GDM1 (cell line): Measurements from ENCODE around the gene GALNT18.

Experiments
- DNase-seq: peaks from one replicate; lab custom pipeline; 2025; lab: John Stamatoyannopoulos, UW

The GALNT18 gene

DNA sequence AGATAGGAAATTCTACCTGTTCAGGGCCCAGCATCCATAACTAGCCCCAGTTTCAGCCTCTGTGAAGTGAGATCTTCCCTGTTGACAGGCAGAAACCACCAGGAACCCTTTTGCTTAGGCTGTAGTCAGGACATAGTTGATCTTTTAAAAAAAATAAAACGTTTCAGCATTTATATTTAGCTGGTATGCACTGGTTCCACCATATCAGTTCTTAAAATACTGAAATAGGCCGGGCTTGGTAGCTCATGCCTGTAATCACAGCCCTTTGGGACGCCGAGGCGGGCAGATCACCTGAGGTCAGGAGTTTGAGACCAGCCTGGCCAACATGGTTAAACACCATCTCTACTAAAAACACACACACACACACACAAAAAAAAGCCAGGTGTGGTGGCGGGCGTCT, 35.3 kb downstream of the GALNT18 start:
- no peak for DNase-seq

DNA sequence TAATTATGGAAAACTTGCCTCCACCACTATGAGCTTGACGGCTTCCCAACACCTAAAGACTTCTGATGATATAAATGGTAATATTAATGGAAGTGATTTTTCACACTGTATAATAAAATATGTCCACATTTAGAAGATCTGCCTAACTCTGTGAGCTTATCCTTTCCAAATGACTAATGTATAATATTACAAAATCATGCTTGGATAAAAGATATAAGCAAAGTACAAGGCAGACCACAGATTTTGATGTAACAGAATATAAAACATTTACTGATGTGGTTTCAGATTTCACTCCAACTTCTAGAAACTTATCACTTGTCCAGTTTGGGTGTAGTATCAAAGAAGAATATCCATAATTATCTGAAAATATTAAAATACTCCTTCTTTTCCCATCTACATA, 36.9 kb downstream of the GALNT18 start:
- DNase-seq: no peak

DNA sequence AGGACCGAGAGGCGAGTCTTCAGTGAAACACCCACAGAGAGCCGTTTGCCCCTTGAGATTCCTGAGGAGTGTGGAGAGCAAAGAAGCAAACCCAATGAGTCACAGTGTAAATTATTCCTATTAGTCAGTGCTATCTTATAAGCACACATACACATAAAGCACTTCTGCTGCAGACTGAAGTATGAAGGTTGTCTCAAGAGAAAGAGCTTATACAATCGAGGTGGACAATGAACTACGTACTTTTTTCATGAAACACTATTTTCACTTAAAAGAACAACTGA, 37.3 kb downstream of the GALNT18 start:
- DNase-seq: no peak

DNA sequence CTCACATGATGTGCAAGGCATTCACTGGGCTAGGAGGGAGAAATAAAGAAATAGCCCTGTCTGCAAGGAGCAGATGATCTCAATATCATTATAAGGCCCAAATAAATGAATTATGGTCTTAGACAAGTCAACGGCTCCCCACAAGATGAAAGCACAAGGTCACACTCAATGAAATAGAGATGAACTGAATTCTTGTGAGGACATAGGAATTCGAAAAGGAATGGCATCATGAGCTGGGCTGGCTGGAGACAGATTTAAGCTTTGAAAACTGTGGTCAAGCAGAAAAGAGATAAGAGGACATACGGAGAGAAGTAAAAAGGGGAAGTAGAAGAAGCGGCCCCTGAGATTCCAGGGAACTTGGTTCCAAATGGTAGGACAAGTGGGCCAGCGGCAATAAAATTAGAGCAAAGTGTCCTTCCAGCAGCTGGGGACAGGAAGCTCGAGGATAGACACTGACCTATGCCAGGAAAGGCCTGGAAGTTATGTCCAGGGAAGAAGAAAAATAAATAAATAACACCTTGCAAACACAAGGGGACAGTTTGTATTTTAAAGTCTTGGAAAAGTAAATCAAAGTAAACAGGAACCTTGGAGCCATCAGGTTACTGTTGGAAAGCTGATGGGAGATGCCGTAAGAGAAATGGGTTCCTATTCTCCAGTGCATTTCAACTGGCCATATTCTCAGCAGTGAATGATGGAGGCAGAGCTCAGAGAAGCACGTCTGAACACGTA, 37.8 kb downstream of the GALNT18 start:
- DNase-seq: no peak

DNA sequence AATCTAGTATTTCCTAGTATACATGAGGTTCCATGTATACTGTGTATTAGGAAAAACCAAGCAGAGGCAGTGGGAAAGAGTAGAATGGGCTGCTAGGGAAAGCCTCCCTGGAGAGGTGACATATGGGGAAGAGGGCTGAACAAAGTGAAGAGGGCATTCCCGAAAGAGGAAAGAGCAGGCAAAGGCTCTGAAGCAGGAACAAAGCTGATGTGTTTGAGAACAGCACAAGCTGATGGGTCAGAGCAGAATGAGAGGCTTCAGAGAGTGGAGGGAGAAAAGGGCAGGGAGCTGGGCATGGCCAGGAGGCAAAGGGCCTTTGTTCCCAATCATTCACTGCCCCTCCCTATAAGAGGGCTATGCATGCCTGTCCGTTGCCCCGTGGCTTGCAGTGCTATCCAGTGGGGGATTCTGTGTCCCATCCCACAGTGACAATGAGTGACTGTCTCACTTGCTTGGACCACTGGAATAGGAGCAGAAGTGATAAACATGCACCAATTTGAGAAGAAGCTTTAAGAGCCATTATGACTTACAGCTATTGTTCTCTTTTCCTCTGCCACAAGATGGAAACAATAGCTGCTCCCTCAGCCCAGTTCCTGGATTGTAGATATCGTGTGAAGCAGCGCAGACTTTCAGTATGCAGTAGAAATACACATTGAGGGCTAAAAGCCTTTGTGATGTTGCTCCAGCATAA, 39.6 kb downstream of the GALNT18 start:
- DNase-seq: no peak

DNA sequence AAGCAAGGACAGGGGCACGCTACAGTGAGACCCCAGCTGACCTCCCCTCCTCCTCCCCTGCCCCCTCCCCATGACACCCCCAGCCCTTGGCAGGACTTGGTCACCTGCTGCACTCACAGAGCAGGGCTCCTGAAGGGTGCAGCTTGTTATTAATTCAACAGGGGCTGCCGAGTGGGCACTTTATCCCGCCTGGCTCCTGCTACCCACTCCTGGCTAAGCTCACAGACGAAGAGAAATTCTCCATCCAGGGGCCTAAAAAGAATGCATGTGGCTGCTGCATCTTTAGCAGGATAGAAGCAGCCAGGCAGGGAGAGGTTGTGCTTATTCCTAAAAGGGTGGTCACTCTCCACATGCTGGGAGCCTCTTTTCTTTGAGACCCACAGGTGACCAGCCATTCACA, 40.3 kb downstream of the GALNT18 start:
- no peak for DNase-seq

DNA sequence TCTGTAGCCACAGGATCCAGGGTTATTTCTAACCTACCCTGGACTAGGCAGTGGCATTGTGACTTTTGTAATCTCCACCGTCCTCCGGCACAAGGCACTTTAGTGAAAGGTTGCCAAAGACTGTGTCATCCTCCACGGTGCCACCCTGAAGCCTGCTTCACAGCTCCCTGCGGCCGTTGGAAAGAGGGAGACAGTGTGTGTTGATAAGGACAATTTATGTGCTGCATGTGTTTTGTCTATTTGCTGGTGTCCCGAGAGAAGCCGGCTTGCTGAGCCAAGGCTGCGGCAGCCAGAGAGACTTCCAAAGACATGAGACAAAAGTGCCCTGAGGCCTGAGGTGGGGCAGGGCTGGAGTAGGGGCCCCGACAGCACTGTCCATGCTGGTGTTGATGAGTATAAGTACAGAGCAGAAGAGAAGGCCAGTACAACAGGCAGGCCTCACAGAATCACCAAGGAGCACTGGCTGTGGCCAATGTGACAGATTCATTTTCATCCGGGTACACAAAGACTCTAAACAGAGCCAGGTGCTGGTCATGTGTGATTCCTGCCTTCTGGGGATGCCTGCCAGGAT, 40.9 kb downstream of the GALNT18 start:
- DNase-seq: no peak

DNA sequence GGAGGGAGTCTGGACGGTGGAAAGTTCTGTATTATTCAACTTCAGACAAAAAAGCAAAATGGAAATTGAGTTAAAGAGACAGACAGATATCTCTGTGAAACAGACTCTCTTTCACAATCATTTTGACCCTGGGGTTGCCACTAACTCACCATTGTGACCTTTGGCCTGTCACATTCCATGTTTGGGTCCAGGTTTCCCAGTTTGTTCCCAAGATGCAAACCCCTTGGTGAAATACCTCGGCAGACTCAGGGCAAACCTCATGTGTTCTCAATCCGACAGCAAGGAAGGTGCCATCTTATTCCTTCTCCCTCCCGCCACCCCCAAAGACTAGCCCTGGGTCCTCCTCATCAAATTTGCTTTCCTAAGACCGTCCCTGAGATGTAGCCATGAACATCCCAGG, 41.8 kb downstream of the GALNT18 start:
- no peak for DNase-seq

DNA sequence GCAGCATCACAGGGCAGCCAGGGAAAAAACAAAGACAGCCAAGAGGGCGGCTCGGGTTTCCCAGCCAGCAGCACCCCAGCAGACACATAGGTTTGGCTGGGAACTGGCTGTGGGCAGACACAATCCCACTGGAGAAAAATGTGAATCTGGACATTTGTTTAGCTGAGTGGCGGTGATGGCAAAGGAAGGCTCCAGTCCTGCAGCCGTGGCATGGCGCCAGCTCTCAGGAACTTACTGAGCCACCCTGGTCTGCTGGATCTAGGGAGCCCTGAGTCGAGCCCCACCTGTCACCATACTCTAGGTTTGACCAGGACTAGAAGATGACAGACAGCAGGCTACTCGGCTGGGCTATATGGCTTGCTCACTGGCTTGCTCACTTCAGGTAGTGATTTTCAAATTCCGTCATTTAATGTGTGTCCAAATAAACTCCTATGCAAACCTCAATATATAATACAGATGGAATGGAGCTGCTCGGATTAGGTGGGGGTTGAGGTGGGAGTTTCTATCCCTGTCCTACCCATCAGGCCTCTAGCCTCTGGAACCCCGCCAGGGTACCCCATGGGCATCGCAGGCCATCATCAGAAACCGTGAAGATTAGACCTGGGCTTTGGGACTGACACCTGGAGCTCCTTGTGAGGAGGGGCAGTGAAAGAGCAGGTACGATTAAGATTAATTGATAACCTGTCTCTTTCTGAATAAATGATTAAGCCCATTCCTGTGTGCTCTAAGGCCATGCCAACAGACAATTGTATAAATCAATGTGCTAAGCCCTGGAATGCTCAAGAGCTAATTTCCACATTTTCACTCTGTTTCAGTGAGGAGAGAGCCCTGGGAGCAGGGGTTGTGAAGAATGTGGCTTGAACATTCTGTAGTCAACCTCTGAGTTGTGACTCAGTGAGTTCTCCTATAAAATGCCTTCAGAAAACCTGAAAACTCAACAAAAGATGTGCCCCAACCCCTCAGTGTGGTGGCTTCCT, 42.5 kb downstream of the GALNT18 start:
- DNase-seq: no peak

DNA sequence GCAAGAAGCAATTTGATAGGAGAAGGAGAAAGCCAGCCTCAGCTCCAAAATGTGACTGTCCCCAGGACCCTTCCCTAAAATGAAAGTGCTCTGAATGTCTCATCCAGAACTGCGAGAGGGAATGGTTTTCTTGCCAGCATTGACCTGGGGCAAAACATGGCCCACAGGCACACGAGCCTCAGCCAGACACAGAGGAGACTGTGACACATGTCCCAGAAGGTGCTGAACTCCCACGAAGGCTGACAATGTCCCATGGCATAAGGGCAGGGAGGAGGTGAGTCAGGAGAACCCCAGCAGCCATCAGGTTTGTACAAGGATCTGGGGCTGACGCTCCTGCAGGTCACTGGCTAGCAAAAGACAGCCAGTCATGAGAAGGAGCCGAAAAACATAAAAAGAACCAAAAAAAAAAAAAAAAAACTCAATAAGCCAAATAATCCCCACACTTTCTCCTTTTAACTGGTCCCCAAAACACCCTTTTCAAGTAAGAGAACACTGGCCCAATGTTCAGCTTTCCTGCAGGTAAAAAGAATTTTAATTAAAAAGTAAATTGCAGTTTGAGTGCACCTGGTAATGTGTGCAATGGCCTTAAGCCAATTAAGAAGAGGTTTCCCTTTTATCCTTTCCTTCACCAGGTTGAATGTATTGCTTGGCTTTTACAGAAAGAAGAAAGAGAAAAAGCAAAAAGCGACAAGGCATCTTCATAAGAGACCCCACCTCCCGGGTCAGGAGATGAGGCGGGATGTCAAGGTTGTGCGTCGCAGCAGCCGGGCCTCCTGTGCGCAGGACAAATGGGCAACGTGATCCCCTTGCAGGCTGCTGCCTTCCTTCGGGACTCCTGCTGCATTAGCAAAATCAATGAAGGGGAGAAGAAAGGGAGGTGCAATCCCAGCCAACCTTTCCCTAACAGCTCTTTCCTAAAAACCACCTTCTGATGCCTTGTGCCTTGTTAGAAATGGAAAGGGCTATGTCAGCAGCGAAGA, 43.6 kb downstream of the GALNT18 start:
- DNase-seq: no peak

DNA sequence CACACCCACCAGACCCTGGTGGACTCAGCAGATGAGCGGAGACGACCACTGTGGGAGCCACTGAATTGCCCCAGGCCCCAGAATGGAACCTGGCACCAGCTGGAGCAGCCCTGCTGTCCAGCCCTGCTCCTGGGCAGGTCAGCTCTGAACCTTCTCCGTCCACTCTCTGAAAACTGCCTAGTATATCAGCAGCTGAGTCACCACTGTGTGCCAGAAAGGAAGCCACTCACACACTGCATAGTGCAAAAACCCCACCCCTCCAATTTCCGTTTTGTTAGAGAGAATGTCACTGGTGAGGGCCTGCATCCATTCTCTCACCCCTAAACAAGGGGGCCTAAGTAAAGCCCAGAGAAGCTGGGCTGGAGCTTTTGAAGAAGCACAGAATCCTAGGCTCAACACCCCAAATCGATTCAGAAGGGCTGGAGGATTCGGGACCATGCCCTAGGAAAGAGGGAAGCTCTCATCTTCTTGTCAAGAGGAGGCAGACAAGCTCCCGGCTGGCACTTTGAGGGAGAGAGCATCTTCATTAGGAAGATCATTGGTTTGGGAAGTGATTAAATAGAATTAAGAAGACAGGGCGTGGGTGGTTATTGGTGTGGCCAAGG, 44.5 kb downstream of the GALNT18 start:
- peak; percentile 32 for DNase-seq

DNA sequence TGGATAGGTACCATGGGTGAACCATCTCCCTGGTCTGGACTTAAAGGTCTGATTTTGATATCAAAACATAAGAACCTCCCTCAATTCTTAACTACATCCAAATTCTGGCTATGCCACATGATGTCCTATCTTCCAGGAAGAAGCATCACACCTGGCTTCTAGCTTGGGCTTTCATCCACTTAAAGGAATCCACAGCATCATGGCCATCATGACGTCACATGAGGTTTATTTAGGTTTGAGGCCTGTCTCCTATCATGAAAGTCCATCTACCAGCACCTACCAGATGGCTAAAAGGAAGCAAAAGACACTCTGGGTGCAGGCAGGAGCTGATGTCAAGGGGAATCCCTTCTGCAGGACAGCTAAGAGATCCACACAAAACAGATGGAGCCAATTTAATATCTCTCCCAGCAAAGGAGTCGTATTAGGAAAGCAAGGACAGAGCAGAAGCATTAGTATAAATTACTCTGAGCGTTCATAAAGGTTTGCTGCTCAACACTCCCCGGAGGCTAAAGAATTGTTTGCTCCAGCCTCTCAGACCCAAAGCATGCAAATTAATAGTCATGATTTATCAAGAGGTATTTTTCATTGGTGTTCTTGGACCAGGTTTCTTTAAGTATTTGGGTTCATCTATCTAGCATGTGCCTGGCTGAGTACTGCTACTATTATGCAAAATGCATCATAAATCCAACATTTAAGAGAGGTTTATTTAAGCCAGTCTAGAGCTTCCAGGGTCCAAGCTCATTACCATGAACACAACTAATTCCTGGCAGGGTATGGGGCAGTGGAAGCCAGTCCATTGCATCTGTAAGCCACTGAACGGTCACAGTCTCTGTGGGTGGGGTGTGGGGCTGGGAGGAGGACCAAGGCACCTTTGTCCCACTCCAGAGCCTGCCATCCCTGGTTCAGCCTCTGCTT, 47.2 kb downstream of the GALNT18 start:
- no peak for DNase-seq

DNA sequence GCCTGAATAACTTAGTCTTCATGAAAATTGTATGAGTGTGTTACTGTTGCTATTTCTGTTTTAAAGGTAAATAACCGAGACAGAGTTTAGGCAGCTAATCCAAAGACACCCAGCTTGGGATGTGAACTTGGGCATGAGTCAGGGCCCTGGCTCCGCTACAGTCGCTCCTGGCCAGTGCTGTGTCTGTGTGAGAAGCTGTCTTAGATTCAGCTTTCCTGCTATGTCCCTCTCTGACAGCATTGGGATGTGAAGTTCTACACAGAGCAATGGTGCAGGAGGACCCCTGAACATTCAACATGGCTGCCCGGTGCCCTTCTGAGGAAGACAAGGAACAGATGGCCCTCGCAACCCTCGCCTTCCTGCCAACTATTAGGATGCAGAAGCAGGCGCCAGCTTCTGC, 49.4 kb downstream of the GALNT18 start:
- no peak for DNase-seq

DNA sequence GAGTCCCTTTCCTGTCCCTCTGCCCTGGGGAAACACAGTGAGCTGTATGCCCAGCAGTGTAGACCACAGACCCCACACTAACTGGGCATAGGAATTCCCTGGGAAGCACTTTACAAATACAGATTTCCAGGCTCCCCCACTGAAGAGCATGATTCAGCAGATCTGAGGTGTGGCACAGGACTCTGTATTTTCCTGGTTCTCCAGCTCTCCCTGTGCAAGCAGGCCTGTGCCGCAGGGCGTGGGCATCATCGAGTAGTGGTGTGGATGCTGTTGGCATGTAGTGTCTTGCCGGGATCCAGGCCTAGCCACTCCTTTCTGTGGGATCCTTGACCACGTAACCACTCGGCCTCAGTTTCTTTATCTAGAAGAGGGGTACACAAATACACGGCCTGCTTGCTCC, 49.9 kb downstream of the GALNT18 start:
- no peak for DNase-seq

DNA sequence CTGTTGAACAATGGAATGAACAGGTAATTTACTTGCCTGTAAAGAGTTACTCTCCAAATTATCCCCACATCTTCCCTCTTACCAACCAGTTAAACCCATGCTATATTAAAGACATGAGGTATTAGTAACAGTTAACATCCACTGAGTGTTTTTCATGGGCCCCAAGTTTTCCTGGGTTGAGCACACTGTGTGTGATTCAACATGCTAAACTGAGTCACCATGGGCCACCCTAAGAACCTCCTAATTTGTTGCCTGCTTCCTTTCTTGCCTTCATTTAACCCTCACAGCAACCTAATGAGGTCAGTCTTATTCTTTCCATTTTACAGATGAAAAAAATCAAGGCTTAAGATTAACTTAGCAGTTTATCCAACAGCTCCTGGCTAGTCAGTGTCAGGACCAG, 51.0 kb downstream of the GALNT18 start:
- DNase-seq: no peak

DNA sequence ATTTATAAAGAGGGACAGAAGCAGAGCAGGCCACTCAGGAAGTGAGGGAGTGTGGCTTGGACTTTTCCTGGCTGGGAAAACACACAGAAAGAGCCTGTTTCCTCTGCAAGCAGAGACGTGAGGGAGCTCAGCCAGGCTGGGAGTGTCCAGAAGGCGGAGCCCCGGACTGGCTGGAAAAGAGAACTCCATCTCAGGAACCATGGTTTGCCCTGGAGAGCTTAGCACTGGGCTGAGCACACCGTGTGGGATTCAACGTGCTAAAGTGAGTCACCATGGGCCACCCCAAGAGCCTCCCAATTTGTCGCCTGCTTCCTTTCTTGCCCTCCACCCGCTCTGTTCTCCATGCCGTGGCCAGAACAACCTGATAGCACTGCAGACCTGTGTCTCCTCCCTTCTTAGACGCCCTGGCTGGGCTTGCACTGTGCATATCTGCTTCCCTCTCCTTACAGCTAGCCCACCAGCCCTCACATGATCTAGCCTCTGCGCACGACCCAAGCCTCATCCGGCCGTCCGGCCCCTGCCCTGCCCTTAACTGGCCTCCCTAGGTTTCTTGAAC, 51.8 kb downstream of the GALNT18 start:
- DNase-seq: no peak

DNA sequence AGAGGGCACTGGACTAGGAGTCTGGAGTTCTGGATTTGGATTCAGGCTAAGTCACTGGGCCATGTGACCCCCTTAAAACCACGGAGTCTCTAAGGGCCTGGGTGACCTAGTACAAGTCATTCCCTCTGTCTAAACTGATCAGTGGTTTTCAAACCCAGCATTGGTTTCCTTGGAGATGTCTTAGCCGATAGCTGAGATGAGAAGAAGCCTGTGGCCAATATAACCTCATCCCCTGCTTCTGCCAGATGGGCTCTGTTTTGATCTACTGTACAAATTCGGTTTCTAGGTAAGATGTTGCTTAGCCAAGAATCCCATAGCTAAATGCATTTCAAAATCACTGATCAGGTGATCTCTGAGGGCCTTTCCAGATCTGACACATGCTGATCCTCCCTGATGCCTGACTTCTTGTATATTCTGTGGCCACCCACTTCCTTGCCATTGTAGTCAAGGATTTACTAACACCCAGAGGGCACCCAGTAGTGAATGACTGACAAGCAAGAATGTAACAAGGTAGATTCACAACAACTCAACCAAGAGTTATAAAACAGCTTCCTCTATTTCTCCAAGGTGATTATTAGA, 53.1 kb downstream of the GALNT18 start:
- no peak for DNase-seq

DNA sequence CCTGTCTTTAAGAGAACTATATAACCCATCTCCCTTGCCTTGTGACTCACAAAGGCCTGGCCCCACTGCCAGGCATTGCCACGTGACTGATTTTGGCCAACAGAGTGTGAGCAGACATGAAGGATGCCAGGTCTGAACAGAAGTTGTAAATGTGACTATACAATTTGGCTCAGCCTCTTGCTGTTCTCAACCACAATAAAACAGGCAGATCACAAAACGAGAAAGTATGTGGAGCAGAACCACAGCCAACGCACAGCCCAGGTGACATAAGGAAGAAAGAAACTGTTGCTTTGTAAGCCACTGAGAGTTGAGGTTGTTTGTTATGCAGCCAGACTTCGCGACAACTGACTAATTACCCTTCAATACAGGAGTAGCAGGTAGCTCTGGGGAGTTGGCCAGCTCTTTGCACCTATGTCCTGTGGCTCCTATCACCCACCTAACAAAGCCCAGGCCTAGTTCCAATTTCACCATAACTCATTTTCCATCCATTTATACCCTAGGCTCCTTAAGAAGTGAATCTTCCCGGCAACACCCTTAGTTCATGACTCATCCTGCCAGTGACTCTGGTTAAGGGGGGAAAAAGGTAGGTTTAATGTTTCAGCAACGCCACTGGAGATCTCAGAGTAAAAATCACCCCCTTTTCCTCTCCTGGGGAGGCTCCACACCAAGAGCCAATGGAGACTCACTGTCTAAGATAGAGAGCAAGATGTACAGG, 53.7 kb downstream of the GALNT18 start:
- no peak for DNase-seq

DNA sequence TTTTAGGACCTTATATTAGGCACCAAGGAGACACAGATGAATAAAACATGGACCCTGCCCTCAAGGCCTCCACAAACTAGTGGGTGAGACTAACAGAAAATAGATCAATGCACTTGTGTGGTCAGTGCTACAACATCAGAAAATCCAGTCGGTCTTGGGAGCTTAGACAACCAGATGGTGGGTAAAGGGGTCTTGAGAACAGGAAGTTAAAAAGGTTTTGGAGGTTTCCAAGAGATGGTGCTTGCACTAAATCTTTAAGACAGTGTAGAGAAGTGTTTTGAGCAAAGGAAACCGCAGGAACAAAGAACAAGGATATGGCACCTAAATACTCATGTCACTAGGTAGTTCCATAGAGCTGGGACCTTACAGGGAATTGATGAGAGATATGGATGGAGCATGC, 56.2 kb downstream of the GALNT18 start:
- peak; percentile 31 for DNase-seq
